ENCODE results near the gene HDAC7. TPM values are rescaled to one million over a fixed set of nuclear protein-coding genes. Genes with fewer than 3 reads are reported as not detected.

HDAC7 gene
- total and polyA plus RNA-seq, 7 experiments from 2014 or later: 16.7 to 194 (median 153) TPM

DNA sequence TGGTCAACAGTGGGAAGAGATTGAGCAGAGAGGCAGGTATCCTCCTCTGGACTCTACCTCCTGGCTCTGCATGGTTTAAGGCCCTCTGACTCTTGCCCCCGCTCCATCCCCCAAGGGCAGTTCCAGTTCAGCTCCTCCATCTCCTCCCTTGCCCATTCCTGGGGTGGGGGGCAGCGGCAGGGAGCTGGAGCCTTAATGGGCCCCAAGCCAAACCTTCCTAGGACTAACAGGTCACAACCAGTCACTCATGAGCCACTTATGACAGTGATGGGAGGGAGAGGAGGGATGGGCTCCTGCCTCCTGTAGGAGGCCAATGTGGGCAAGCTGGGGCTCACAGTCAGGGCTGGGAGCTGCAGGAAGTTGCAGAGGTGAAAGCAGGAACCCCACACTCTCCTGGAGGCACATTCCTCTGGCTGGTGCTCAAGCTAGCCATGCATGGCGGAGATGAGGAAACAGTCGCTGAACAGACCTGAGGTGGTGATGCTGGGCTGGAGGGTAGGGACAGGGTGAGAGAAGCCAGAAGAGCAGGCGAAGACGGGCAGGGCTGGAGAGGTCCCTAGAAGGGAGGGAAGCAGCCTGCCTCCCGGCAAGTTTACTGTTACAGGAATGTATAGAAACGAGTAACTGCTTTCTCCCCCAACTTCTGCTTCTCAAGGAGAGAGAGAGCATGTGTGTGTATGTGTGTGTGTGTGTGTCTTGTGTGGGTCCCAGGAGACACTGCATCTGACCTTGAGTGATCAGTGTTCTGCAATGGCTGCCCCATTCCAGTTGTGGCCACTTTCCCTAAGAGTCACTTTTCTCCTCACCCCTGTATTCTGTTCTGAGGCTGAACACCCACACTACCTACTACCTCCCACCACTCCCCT lies 56.0 kb downstream of the HDAC7 start:
- no peak for ATAC-seq
- peaks cover 10 to 16% of the 10 kb centered on the region in 2 donors for H3K4me1 ChIP-seq (ENCODE audit: control insufficient read depth in 2 of 2, insufficient read depth in 2 of 2, low read length in 2 of 2)
- H3K27me3 ChIP-seq (ENCODE audit: control insufficient read depth in 2 of 2, insufficient read depth in 2 of 2, low read length in 2 of 2): no peaks in the 10 kb centered on the region
- H3K4me3 ChIP-seq (ENCODE audit: low read length): no peak overlapping the region
- CTCF ChIA-PET: interaction anchor here (1.1 to 10.7 kb wide), 4 partner anchors 8 to 72 kb away, joined by 3 to 130 read pairs (median 4); no protein-coding TSS in a partner anchor
- no peak overlapping the region for H3K27ac Mint-ChIP-seq
- H3K9me3 ChIP-seq (ENCODE audit: control insufficient read depth in 2 of 3, low read length in 3 of 3): no peaks in the 10 kb centered on the region
- H3K36me3 ChIP-seq (ENCODE audit: control insufficient read depth in 2 of 3, insufficient read depth in 3 of 3, low read length in 3 of 3): no peaks in the 10 kb centered on the region
- DNase-seq: no peak
- no peaks in the 10 kb centered on the region for H3K9me3 Mint-ChIP-seq
- H3K4me1 Mint-ChIP-seq: peaks cover 0 to 16% (median 5%) of the 10 kb centered on the region in 7 donors
- H3K4me3 Mint-ChIP-seq: no peak overlapping the region
- H3K36me3 Mint-ChIP-seq: no peaks in the 10 kb centered on the region
- H3K27me3 Mint-ChIP-seq: peaks cover 0 to 14% (median 0%) of the 10 kb centered on the region in 5 donors
- POLR2A ChIA-PET: no interaction called here
- H3K27ac ChIP-seq (ENCODE audit: low read depth, low read length): no peak overlapping the region
- intact Hi-C loops (cut with micrococcal nuclease): no loop called here

- no peaks in the 10 kb centered on the region for H3K9me3 Mint-ChIP-seq
- Histone ChIP-seq H3K4me3 (ENCODE audit: low read length) (no peak overlapping the region), H3K4me1 (ENCODE audit: control insufficient read depth in 2 of 2, insufficient read depth in 2 of 2, low read length in 2 of 2) (peaks cover 15 to 19% of the 10 kb centered on the region in 2 donors), H3K27me3 (ENCODE audit: control insufficient read depth in 2 of 2, insufficient read depth in 2 of 2, low read length in 2 of 2) (no peaks in the 10 kb centered on the region), H3K9me3 (ENCODE audit: control insufficient read depth in 2 of 3, low read length in 3 of 3) (no peaks in the 10 kb centered on the region), H3K36me3 (ENCODE audit: control insufficient read depth in 2 of 3, insufficient read depth in 3 of 3, low read length in 3 of 3) (no peaks in the 10 kb centered on the region), H3K27ac (ENCODE audit: low read depth, low read length) (no peak overlapping the region)
- no peak overlapping the region for H3K27ac Mint-ChIP-seq
- ATAC-seq: no peak
- intact Hi-C loops (cut with micrococcal nuclease): no loop called here
- ChIA-PET CTCF (interaction anchor here (1.1 to 10.7 kb wide), 4 partner anchors 8 to 73 kb away, joined by 3 to 130 read pairs (median 4); no protein-coding TSS in a partner anchor), POLR2A (no interaction called here)
- DNase-seq: no peak
- peaks cover 5 to 16% (median 9%) of the 10 kb centered on the region in 7 donors for H3K4me1 Mint-ChIP-seq
- H3K36me3 Mint-ChIP-seq: no peaks in the 10 kb centered on the region
- H3K27me3 Mint-ChIP-seq: peaks cover 0 to 14% (median 0%) of the 10 kb centered on the region in 5 donors
- H3K4me3 Mint-ChIP-seq: no peak overlapping the region
Observed at GRCh38 chr12:47762850-47763465, 56.7 kb downstream of the HDAC7 start.

GRCh38 chr12:47758834-47759690 lies 60.6 kb downstream of the HDAC7 start, which contains the start of gene RAPGEF3:
TSS of gene RAPGEF3 (minus strand) at chr12:47758880. CDS start at chr12:47758556, 324 bp downstream.
- Mint-ChIP-seq H3K27me3 (peaks cover 0 to 5% (median 0%) of the 10 kb centered on the region in 5 donors), H3K27ac (peak within 1 kb of the TSS in 4 of 9 donors; percentile 29 to 55 (median 47)), H3K4me3 (peak within 1 kb of the TSS; percentile 61 to 85 (median 80)), H3K9me3 (no peaks in the 10 kb centered on the region), H3K36me3 (no peaks in the 10 kb centered on the region), H3K4me1 (peaks cover 0 to 23% (median 9%) of the 10 kb centered on the region in 7 donors)
- Histone ChIP-seq H3K4me3 (ENCODE audit: low read length) (peak within 1 kb of the TSS; percentile 66), H3K36me3 (ENCODE audit: control insufficient read depth in 2 of 3, insufficient read depth in 3 of 3, low read length in 3 of 3) (no peaks in the 10 kb centered on the region), H3K4me1 (ENCODE audit: control insufficient read depth in 2 of 2, insufficient read depth in 2 of 2, low read length in 2 of 2) (peaks cover 9 to 11% of the 10 kb centered on the region in 2 donors), H3K27me3 (ENCODE audit: control insufficient read depth in 2 of 2, insufficient read depth in 2 of 2, low read length in 2 of 2) (no peaks in the 10 kb centered on the region), H3K27ac (ENCODE audit: low read depth, low read length) (peak within 1 kb of the TSS; percentile 27), H3K9me3 (ENCODE audit: control insufficient read depth in 2 of 3, low read length in 3 of 3) (no peaks in the 10 kb centered on the region)
- ChIA-PET CTCF (interaction anchor here (0.8 to 10.7 kb wide), 9 partner anchors 8 to 76 kb away, joined by 3 to 130 read pairs (median 6); partner anchors contain the start of gene SLC48A1), POLR2A (interaction anchor here (0.7 to 1.9 kb wide), 3 partner anchors 8 to 435 kb away, joined by 5 to 10 read pairs (median 6); no protein-coding TSS in a partner anchor)
- intact Hi-C loops (cut with micrococcal nuclease): loop anchor here (1.0 to 5.0 kb wide), 7 partner anchors 14 to 727 kb away; partner anchors contain the start of gene SLC48A1 (in 2 of the 2)
- ATAC-seq: peak; percentile 91
- DNase-seq: peak; percentile 47 to 81 (median 60)

DNA sequence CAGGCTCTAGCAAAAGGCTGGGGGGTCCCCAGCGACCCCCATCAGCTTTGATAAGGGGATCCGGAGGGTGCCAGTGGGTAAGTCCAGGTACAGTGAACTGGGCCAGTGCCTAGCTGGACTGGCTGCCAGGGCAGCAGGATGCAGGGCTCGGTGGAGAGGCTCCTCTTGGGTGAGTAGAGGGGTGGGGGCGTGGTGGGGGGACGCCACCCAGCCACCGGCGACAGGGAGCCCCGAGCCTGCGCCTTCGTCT lies 61.2 kb downstream of the HDAC7 start:
- peaks cover 0 to 25% (median 9%) of the 10 kb centered on the region in 7 donors for H3K4me1 Mint-ChIP-seq
- Histone ChIP-seq H3K4me3 (ENCODE audit: low read length) (peak overlapping the region; percentile 66), H3K9me3 (ENCODE audit: control insufficient read depth in 2 of 3, low read length in 3 of 3) (no peaks in the 10 kb centered on the region), H3K36me3 (ENCODE audit: control insufficient read depth in 2 of 3, insufficient read depth in 3 of 3, low read length in 3 of 3) (no peaks in the 10 kb centered on the region), H3K27me3 (ENCODE audit: control insufficient read depth in 2 of 2, insufficient read depth in 2 of 2, low read length in 2 of 2) (no peaks in the 10 kb centered on the region), H3K4me1 (ENCODE audit: control insufficient read depth in 2 of 2, insufficient read depth in 2 of 2, low read length in 2 of 2) (peaks cover 9 to 11% of the 10 kb centered on the region in 2 donors), H3K27ac (ENCODE audit: low read depth, low read length) (peak overlapping the region; percentile 27)
- H3K27me3 Mint-ChIP-seq: peaks cover 0 to 5% (median 0%) of the 10 kb centered on the region in 5 donors
- intact Hi-C loops (cut with micrococcal nuclease): loop anchor here (2.0 to 5.0 kb wide), 3 partner anchors 14 to 726 kb away; partner anchors contain the start of gene SLC48A1 (in 1 of the 2)
- ChIA-PET POLR2A (interaction anchor here (0.9 to 1.9 kb wide), 4 partner anchors 9 to 18 kb away, joined by 3 to 10 read pairs (median 6); partner anchors contain the start of gene SLC48A1), CTCF (interaction anchor here (1.1 to 10.7 kb wide), 6 partner anchors 8 to 77 kb away, joined by 3 to 130 read pairs (median 8); no protein-coding TSS in a partner anchor)
- H3K9me3 Mint-ChIP-seq: no peaks in the 10 kb centered on the region
- peak overlapping the region; percentile 46 to 84 (median 75) for H3K4me3 Mint-ChIP-seq
- no peaks in the 10 kb centered on the region for H3K36me3 Mint-ChIP-seq
- ATAC-seq (no peak), DNase-seq (no peak)
- peak overlapping the region in 1 of 9 donors; percentile 42 for H3K27ac Mint-ChIP-seq

DNA sequence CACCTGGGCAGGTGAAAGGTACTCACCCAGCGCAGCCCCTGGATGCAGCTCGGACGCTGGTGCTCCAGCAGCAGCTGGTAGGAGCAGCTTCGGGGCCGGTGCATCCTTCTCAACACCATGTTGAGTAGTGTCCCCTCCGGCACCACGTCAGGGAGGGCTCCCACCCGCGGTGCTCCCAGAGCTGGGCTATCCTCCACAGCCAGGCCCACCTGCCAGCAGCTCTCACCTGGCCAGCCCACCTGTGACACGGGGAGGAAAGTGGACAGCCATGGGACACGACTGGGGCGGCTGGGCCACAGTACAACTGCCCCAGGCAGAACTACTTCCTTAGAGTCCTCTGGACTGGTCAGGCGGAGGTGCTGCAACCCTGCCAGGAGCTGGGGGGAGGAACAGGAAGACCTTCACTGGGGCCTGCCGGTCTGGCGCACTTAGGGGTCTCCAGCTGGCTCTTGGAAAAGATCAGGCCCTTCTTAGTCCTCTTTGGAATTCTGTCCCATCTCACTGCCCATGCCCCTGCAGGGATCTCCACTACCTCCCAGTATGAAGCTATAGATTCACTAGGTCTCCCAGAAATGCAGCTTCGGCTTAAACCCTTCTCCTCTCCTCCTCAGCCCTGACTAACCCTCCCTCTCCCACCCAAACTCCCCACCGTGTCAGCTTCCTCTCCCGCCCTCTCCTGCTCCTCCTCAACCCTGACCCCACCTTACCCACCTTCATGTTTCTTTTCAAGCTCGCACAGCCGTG lies 61.7 kb downstream of the HDAC7 start:
- Mint-ChIP-seq H3K27me3 (peaks cover 0 to 5% (median 0%) of the 10 kb centered on the region in 5 donors), H3K27ac (peak overlapping the region in 2 of 9 donors; percentile 10 to 42), H3K36me3 (no peaks in the 10 kb centered on the region), H3K4me1 (peaks cover 0 to 25% (median 9%) of the 10 kb centered on the region in 7 donors), H3K9me3 (no peaks in the 10 kb centered on the region), H3K4me3 (peak overlapping the region; percentile 46 to 84 (median 75))
- Histone ChIP-seq H3K36me3 (ENCODE audit: control insufficient read depth in 2 of 3, insufficient read depth in 3 of 3, low read length in 3 of 3) (no peaks in the 10 kb centered on the region), H3K27me3 (ENCODE audit: control insufficient read depth in 2 of 2, insufficient read depth in 2 of 2, low read length in 2 of 2) (no peaks in the 10 kb centered on the region), H3K4me1 (ENCODE audit: control insufficient read depth in 2 of 2, insufficient read depth in 2 of 2, low read length in 2 of 2) (peaks cover 9 to 11% of the 10 kb centered on the region in 2 donors), H3K9me3 (ENCODE audit: control insufficient read depth in 2 of 3, low read length in 3 of 3) (no peaks in the 10 kb centered on the region), H3K27ac (ENCODE audit: low read depth, low read length) (no peak overlapping the region), H3K4me3 (ENCODE audit: low read length) (no peak overlapping the region)
- DNase-seq (no peak), ATAC-seq (no peak)
- CTCF ChIA-PET: interaction anchor here (0.6 to 10.7 kb wide), 8 partner anchors 9 to 77 kb away, joined by 3 to 130 read pairs (median 4); no protein-coding TSS in a partner anchor
- intact Hi-C loops (cut with micrococcal nuclease): loop anchor here (2.0 to 5.0 kb wide), 3 partner anchors 15 to 726 kb away; partner anchors contain the start of gene SLC48A1 (in 1 of the 2)
- POLR2A ChIA-PET: interaction anchor here (0.9 to 1.9 kb wide), 5 partner anchors 9 to 81 kb away, joined by 3 to 10 read pairs (median 5); partner anchors contain the start of gene SLC48A1

Data from naive thymus-derived CD4-positive, alpha-beta T cell (primary cell).